GM19438 (cell line): ENCODE data around the gene SLC9A9.
"Not testable (repeated sequence)": the region's sequence is repeated elsewhere in the genome, so short reads cannot be mapped to it uniquely, and the experiment has no call there.

ENCODE experiments used
- ATAC-seq: cut with Tn5 transposase; IDR thresholded peaks from one replicate; pipeline ENCODE4 v1.9.1; 2021; ENCODE audit warnings: low read depth; ENCODE audit not compliant: unreplicated experiment

SLC9A9 gene

DNA sequence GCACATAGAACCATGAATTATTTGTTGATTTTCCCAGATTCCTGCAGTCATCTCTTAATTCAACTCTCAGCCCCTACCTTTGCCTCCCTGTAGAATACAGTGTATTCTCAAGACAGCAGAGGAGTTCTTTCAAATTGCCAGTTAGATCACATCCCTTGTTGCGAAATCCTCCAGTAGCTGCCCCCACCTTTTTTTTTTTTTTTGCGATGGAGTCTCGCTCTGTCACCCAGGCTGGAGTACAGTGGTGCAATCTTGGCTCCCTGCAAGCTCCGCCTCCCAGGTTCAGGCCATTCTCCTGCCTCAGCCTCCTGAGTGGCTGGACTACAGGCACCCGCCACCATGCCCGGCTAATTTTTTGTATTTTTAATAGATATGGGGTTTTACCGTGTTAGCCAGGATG lies 417.0 kb downstream of the SLC9A9 start:
- ATAC-seq: not testable (repeated sequence)

GRCh38 chr3:143430568-143430967 lies 417.7 kb downstream of the SLC9A9 start:
- ATAC-seq: no peak

DNA sequence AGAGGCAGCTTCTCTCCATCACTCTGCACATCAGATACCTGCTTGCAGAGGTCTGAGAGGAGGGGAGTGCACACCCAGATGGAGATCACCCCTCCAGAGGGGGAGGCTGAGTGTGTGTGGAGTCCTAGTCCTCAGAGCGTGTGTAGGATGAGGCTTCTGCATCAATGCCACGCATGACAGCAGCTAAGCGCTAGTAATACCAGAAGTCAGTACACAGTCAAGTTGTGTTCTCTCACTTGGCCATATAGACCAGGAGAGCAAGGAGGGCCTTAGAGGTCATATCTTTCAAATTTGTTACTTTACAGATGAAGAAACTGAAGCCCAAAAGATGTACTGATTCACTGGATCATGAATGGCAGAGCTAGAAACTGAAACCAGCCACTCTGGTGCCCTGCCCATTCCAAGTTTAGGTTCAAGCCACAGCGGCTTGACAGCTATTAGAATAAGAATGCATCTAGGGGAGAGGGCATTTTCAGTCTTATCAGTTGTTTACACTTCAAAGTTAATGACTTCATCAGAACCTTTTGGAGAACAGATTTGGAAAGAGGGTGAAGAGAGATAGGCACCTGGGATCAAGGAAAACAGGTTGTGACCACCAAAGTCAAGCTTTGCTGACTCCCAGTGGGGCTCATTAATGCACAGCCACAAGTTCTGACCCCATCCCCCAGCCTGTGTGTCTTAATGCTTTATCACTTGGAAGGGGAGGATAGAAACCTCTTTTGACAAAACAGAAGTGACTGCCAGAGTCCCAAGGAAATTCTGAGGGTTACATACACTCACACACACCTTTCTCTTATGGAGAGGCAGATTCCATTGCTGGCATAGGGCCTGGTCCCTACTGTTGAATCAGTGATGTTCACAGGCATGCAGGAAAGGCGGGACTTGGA lies 418.4 kb downstream of the SLC9A9 start:
- ATAC-seq: no peak

DNA sequence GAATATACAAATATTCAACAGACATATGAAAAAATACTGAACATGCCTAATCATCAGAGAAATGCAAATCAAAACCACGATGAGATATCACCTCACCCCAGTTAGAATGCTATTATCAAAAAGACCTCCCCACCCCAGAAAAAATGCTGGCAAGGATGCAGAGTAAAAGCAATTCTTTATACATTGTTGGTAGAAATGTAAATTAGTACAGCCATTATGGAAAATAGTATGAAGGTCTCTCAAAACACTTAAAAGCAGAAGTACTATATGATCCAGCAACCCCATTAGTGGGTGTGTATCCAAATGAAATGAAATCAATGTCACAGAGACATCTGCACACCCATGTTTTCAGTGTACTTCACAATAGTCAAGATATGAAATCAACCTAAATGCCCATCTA lies 420.0 kb downstream of the SLC9A9 start:
- no peak for ATAC-seq

DNA sequence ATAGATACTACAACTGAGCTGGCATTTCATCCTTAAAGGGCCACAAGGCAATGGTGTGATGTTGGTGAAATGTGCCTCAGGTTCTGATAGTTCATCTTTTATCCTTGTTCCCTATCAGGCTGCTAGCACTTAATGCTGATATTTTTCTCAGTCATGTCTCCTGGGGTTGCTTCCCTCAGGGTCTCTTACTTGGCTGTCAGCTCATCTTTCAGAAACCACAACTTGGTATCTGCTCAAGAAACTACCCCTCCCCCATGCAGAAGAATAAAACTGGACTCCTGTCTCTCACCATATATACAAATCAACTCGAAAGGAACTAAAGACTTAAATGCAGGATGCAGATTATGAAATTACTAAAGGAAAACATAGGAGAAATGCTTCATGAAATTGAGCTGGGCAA lies 420.6 kb downstream of the SLC9A9 start:
- ATAC-seq: no peak

DNA sequence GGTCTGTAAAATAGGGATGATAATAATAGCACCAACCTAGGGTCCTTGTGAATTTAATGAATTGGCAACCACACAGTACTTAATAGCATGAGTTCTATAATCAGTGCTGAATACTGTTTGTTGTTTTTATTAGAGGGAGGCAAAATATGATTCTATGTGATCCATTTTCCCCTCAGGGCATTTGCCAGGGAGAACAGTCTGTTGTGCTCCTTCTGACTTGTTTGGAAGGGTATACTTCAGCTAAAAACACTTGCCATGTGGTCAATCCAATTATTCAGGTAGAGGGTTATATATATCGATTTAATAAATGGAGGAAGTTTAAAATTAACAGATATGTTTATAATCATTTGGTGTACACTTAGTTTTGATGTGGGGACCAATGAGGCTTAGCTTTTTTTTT lies 423.4 kb downstream of the SLC9A9 start:
- ATAC-seq: no peak

DNA sequence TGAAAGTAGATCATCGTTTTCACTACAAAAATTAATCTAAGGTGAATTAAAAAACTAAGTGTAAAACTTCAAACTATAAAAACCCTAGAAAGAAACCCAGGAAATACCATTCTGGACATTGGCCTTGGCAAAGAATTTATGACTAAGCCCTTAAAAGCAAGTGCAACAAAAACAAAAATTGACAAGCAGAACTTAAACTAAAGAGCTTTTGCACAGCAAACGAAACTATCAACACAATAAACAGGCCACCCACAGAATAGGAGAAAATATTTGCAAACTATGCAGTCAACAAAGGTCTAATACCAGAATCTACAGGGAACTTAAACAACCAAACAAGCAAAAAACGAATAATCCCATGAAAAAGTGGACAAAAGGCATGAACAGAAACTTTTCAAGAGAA lies 426.7 kb downstream of the SLC9A9 start:
- ATAC-seq: no peak

DNA sequence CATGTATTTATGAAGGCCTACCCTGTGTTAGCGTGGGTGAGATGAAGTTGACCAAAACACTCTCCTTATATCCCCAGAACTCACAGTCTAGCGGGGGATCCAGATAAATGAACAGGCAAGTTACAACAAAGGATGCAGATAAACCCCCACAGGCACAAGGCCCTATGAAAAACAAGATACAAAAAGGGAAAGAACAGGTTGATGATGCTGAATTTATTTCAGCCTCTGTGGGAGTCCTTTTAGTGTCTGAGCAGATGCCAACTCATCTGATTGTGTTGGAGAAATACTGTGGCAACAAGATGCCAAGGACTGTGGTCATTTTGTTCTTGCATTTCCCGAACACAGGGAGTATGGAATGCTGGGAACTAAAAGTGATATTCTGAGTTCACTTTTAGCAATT lies 428.7 kb downstream of the SLC9A9 start:
- no peak for ATAC-seq

GRCh38 chr3:143418391-143418790 lies 429.9 kb downstream of the SLC9A9 start:
- no peak for ATAC-seq

DNA sequence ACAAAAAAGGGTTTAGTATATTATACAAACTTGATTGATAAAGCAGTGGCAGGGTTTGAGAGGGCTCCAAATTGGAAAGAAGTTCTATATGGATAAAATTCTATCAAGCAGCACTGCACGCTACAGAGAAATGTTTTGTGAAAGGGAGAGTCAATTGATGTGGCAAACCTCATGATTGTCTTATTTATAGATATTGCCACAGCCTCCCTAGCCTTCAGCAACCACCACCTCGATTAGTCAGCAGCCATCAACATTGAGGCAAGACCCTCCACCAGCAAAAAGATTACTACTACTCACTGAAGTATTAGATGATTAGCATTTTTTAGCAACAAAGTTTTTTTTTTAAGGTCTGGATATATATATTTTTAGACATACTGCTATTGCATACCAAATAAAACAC lies 432.0 kb downstream of the SLC9A9 start:
- no peak for ATAC-seq

DNA sequence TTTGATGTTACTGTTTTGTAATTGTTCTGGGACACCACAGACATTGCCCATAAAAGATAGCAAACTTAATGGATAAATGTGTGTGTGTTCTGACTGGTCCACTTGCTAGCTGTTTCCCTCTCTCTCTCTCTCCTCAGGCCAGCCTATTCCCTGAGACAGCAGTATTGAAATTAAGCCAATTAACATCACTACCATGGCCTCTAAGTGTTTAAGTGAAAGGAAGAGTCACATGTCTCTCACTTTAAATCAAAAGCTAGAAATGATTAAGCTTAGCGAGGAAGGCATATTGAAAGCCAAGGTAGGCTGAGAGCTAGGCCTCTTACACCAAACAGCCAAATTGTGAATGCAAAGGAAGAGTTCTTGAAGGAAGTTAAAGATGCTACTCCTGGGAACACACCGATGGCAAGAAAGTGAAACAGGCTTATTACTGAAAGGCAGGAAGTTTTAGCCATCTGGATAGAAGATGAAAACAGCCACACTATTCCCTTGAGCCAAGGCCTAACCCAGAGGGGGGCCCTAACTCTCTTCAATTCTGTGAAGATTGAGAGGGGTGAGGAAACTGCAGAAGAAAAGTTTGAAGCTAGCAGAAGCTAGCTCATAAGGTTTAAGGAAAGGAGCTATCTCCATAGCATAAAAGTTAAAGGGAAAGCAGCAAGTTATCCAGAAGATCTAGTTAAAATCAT lies 433.6 kb downstream of the SLC9A9 start:
- ATAC-seq: peak; percentile 48

- ATAC-seq: no peak
Measured at GRCh38 chr3:143413372-143413771, 434.9 kb downstream of the SLC9A9 start.

- no peak for ATAC-seq
Measured at GRCh38 chr3:143412084-143412483, 436.2 kb downstream of the SLC9A9 start.

GRCh38 chr3:143410259-143410658 lies 438.0 kb downstream of the SLC9A9 start:
- no peak for ATAC-seq

- no peak for ATAC-seq
Measured at GRCh38 chr3:143408771-143409170, 439.5 kb downstream of the SLC9A9 start.

GRCh38 chr3:143402602-143403001 lies 445.7 kb downstream of the SLC9A9 start:
- no peak for ATAC-seq

- ATAC-seq: no peak
Measured at GRCh38 chr3:143396790-143397189, 451.5 kb downstream of the SLC9A9 start.

DNA sequence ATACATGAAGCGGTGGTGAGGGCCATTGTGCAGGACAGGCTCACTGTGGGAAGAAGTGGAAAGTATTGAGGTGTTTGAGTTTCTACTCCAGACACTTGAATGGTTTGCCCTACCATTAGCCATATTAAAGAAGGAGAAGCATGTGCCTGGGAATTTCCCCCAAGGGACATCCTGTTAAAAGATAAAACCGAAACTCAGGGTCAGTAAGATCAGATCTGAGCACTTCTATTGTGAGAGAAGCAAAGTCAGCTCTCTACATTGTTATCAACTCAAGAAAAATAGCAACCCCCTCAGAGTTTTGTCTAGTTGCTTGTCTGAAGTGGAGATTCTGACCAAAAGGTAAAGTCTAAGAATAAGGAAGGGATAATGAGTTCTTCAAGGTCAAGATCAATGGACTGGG lies 458.9 kb downstream of the SLC9A9 start:
- no peak for ATAC-seq

DNA sequence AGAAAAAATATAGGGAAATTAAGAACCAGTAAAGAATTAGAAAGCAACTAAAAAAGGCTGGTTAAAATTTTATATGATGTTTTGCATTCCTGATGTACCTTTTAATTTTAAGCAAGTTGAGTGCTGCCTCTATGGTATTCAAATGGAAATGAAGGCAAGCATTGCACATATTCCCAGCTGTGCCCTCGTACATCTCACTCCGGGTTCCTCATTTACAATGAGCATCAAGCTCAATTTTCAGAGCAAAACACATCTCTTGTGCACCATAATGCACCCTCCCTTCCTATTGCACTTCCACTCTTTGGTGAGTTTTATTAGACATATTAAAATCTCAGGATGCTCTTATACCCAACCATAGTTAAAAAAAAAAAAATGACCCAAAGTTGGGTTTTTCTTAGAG lies 460.8 kb downstream of the SLC9A9 start:
- ATAC-seq: no peak

DNA sequence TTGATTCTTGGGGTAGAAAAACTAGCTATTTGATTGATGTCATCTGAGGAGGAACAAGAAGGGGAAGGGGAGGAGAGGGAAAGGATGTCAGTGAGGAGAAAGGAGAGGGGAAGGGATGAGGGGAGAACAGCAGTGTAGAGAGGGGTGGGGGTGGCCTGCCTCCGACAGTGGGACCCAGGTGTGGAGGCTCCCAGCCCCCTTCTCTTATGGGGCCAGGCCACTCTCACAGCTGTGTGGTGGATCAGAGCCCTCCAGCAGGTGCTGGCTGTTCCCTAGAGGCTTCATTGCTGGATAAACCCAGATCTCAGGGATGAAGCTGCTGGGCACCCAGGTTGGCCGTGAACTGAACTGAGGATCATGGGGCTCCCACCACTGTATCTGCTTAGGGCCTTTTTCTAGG lies 464.2 kb downstream of the SLC9A9 start:
- no peak for ATAC-seq

- no peak for ATAC-seq
Measured at GRCh38 chr3:143383421-143383820, 464.8 kb downstream of the SLC9A9 start.

DNA sequence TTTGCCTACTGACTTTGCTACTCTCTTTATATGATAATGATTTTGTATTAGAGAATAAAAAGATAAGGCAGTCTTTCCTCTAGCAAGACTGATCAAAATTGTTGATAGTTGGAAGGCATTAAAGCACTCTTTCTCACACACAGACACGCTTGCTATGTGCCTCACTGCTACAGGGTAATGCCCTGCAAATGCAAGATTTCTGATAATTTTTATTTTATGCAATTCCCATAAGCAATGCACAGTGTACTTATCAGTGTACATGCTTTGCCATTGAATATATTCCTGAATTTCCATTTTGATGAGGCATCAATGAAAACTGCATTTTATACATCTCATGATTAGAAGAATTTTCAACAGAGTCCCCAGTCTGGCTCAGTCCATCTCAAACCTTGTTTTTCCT lies 465.5 kb downstream of the SLC9A9 start:
- no peak for ATAC-seq
